ENCODE results near the gene CMTM3. TPM values are rescaled to one million over a fixed set of nuclear protein-coding genes. Genes with fewer than 3 reads are reported as not detected.

CMTM3 gene
- total RNA-seq, 1 donor from 2014 or later = 89.2 TPM

- Mint-ChIP-seq H3K36me3 (ENCODE audit: low read depth) (no peaks in the 10 kb centered on the region), H3K4me3 (no peak overlapping the region), H3K9me3 (no peaks in the 10 kb centered on the region), H3K4me1 (peaks cover 11% of the 10 kb centered on the region), H3K27ac (ENCODE audit: unreplicated experiment) (no peak overlapping the region), H3K27me3 (ENCODE audit: low read depth) (peaks cover 29% of the 10 kb centered on the region)
- TF ChIP-seq, protein P1, sequence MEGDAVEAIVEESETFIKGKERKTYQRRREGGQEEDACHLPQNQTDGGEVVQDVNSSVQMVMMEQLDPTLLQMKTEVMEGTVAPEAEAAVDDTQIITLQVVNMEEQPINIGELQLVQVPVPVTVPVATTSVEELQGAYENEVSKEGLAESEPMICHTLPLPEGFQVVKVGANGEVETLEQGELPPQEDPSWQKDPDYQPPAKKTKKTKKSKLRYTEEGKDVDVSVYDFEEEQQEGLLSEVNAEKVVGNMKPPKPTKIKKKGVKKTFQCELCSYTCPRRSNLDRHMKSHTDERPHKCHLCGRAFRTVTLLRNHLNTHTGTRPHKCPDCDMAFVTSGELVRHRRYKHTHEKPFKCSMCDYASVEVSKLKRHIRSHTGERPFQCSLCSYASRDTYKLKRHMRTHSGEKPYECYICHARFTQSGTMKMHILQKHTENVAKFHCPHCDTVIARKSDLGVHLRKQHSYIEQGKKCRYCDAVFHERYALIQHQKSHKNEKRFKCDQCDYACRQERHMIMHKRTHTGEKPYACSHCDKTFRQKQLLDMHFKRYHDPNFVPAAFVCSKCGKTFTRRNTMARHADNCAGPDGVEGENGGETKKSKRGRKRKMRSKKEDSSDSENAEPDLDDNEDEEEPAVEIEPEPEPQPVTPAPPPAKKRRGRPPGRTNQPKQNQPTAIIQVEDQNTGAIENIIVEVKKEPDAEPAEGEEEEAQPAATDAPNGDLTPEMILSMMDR (conservative IDR thresholded peaks at IDR 0.05) = no peak
- no peak for DNase-seq (ENCODE audit: low read depth, low spot score)
Observed at GRCh38 chr16:66576296-66576695, 28.2 kb upstream of the CMTM3 start.

GRCh38 chr16:66578651-66579531 is 25.6 kb upstream of the CMTM3 start, which contains the start of gene CMTM2:
TSS of gene CMTM2 (plus strand) at chr16:66579463. CDS start at chr16:66579608, 145 bp downstream.
- Mint-ChIP-seq H3K27me3 (ENCODE audit: low read depth) (peaks cover 29% of the 10 kb centered on the region), H3K4me3 (no peak within 1 kb of the TSS), H3K9me3 (no peaks in the 10 kb centered on the region), H3K27ac (ENCODE audit: unreplicated experiment) (peak within 1 kb of the TSS; percentile 94), H3K4me1 (peaks cover 24% of the 10 kb centered on the region), H3K36me3 (ENCODE audit: low read depth) (no peaks in the 10 kb centered on the region)
- DNase-seq (ENCODE audit: low read depth, low spot score) = no peak
- TF ChIP-seq, protein P1 (conservative IDR thresholded peaks at IDR 0.05) = no peak

GRCh38 chr16:66580605-66581209 is 23.8 kb upstream of the CMTM3 start:
- no peaks in the 10 kb centered on the region for H3K36me3 Mint-ChIP-seq (ENCODE audit: low read depth)
- H3K27ac Mint-ChIP-seq (ENCODE audit: unreplicated experiment) = peak overlapping the region; percentile 44
- no peak overlapping the region for H3K4me3 Mint-ChIP-seq
- no peaks in the 10 kb centered on the region for H3K9me3 Mint-ChIP-seq
- no peak for DNase-seq (ENCODE audit: low read depth, low spot score)
- H3K4me1 Mint-ChIP-seq = peaks cover 31% of the 10 kb centered on the region
- TF ChIP-seq, protein P1 (conservative IDR thresholded peaks at IDR 0.05) = no peak
- H3K27me3 Mint-ChIP-seq (ENCODE audit: low read depth) = peaks cover 29% of the 10 kb centered on the region

DNA sequence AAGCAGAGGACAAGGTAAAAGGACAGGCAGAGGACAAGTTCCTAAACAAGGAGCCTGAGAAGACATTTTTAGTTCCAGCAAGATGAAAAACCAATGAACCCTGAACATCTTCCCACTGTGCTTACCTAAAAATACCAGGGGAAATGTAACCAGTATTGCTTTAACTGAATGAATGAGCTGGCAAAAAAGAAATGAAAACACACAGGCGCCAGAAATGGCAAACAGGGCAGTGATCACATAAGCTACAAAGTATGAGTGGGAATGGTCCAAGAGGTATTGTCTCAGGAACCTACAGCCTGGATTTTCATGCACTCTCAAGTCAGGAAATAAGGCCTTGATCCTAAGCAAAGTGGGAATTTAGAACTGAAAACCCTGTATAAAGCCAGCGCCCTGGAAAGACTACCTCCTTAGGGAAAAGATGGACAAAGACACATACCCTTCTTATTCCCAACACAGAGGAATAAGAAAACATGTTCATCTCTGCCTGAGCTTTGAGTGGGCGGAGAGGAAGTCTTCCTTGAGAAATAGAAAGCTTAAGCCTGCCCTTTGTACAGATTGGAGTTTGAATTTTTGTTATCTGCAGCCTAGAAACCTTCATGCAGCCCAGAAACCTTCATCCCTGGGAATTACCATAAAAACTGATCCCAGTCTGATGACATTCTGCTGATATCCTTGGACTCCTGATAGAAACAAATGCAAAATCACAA is 23.1 kb upstream of the CMTM3 start:
- Mint-ChIP-seq H3K27ac (ENCODE audit: unreplicated experiment) (no peak overlapping the region), H3K36me3 (ENCODE audit: low read depth) (no peaks in the 10 kb centered on the region), H3K27me3 (ENCODE audit: low read depth) (peaks cover 29% of the 10 kb centered on the region), H3K4me1 (peaks cover 31% of the 10 kb centered on the region), H3K9me3 (no peaks in the 10 kb centered on the region), H3K4me3 (no peak overlapping the region)
- TF ChIP-seq, protein P1 (conservative IDR thresholded peaks at IDR 0.05) = no peak
- DNase-seq (ENCODE audit: low read depth, low spot score) = no peak

- DNase-seq (ENCODE audit: low read depth, low spot score) = no peak
- H3K36me3 Mint-ChIP-seq (ENCODE audit: low read depth) = no peaks in the 10 kb centered on the region
- H3K27me3 Mint-ChIP-seq (ENCODE audit: low read depth) = no peaks in the 10 kb centered on the region
- TF ChIP-seq, protein P1 (conservative IDR thresholded peaks at IDR 0.05) = no peak
- peaks cover 27% of the 10 kb centered on the region for H3K4me1 Mint-ChIP-seq
- H3K9me3 Mint-ChIP-seq = no peaks in the 10 kb centered on the region
- no peak overlapping the region for H3K4me3 Mint-ChIP-seq
- H3K27ac Mint-ChIP-seq (ENCODE audit: unreplicated experiment) = no peak overlapping the region
Observed at GRCh38 chr16:66585481-66586239, 18.8 kb upstream of the CMTM3 start.
